GM12878 (cell line): Measurements from ENCODE around the gene ETDC. TPM values are rescaled to one million over a fixed set of nuclear protein-coding genes. Genes with fewer than 3 reads are reported as not detected.

Experiments
- ATAC-seq: fragments of 200-7000 bp; cut with Tn5 transposase; 3 replicates; pipeline ENCODE4 v1.9.1; 2020; ENCODE audit warnings: mild to moderate bottlenecking, moderate library complexity
- BruUV-seq: library from RNA; stranded (reverse); fragments of 400-500 nt; replicated peaks from 2 replicates; lab custom pipeline; 2021; lab: Mats Ljungman, UMichigan
- CTCF ChIA-PET: fragments of 300-600 bp; sonication (Branson Sonifier 250); formaldehyde crosslinking; extraction: SDS; loops from one replicate; lab custom pipeline; 2021; ENCODE audit warnings: inconsistent platforms; lab: Yijun Ruan, JAX
- POLR2A ChIA-PET: fragments of 350-600 bp; formaldehyde crosslinking; extraction: SDS; loops from one replicate; lab custom pipeline; 2021; ENCODE audit warnings: inconsistent platforms; lab: Charles Lee
- RAD21 ChIA-PET: fragments of 300-600 bp; sonication (Branson Sonifier 250); formaldehyde crosslinking; loops from one replicate; lab custom pipeline; 2023; ENCODE audit warnings: antibody characterized with exemption; ENCODE audit not compliant: unreplicated experiment; lab: Charles Lee
- SMC1A ChIA-PET: fragments of 300-600 bp; sonication (Branson Sonifier 250); formaldehyde crosslinking; loops from one replicate; lab custom pipeline; 2023; ENCODE audit not compliant: unreplicated experiment, uncharacterized antibody; lab: Charles Lee
- DNase-seq: peaks from one replicate; pipeline ENCODE4 v3.0.0-alpha.2; 2011; ENCODE audit warnings: low read depth, low spot score
- FAIRE-seq: peaks from 3 replicates; lab custom pipeline; 2011; peaks lifted over from hg19 to GRCh38; lab: Jason Lieb, UNC
- H2AFZ ChIP-seq: 2 replicates; pipeline ENCODE4 v1.6.0; 2011; ENCODE audit warnings: low read depth, low read length, control low read depth; ENCODE audit not compliant: control insufficient read depth
- H3K27ac ChIP-seq: 2 replicates; pipeline ENCODE4 v1.5.1; 2011; ENCODE audit warnings: control low read depth; ENCODE audit not compliant: control insufficient read depth, insufficient read depth
- H3K27me3 ChIP-seq, 2 experiments: replicated peaks in 1 of 2; 2 replicates each; pipeline versions ENCODE4 v1.6.0 to v1.6.1; 2011; ENCODE audit warnings: low read length in 1 of 2; ENCODE audit not compliant: control insufficient read depth in 2 of 2, insufficient read depth in 2 of 2
- H3K36me3 ChIP-seq, 2 experiments: 2 replicates each; pipeline ENCODE4 v1.5.1; 2011; ENCODE audit warnings: low read length in 1 of 2; ENCODE audit not compliant: control insufficient read depth in 2 of 2, insufficient read depth in 2 of 2
- H3K4me1 ChIP-seq: 2 replicates; pipeline ENCODE4 v1.6.1; 2011; ENCODE audit warnings: mild to moderate bottlenecking, low read length, moderate library complexity, mixed read lengths; ENCODE audit not compliant: control insufficient read depth, insufficient read depth
- H3K4me2 ChIP-seq: 2 replicates; pipeline ENCODE4 v1.6.0; 2011; ENCODE audit warnings: control low read depth; ENCODE audit not compliant: control insufficient read depth, insufficient read depth
- H3K4me3 ChIP-seq: fragments of 200-600 bp; sonication (generic); 2 replicates; pipeline ENCODE4 v1.5.1; 2016
- H3K79me2 ChIP-seq: 2 replicates; pipeline ENCODE4 v1.6.0; 2011; ENCODE audit warnings: low read length; ENCODE audit not compliant: control insufficient read depth, insufficient read depth
- H3K9ac ChIP-seq: 2 replicates; pipeline ENCODE4 v1.8.0; 2011; ENCODE audit warnings: low read length, control low read depth, mixed read lengths; ENCODE audit not compliant: control insufficient read depth, insufficient read depth
- H3K9me3 ChIP-seq: replicated peaks from 3 replicates; pipeline ENCODE4 v1.5.1; 2011; ENCODE audit warnings: mild to moderate bottlenecking, low read length; ENCODE audit not compliant: control insufficient read depth, insufficient read depth
- H4K20me1 ChIP-seq: 2 replicates; pipeline ENCODE4 v1.6.0; 2011; ENCODE audit not compliant: control insufficient read depth, insufficient read depth
- ATF7 ChIP-seq: fragments of 450-650 bp; IDR thresholded peaks from 2 replicates; pipeline ENCODE4 v1.6.1; 2016; ENCODE audit warnings: low read depth, mild to moderate bottlenecking
- BCLAF1 ChIP-seq: fragments of 450-650 bp; IDR thresholded peaks from 2 replicates; pipeline ENCODE4 v1.6.1; 2017; ENCODE audit warnings: antibody characterized with exemption, mild to moderate bottlenecking, moderate library complexity
- HSF1 ChIP-seq: fragments of 150-350 bp; IDR thresholded peaks from 2 replicates; pipeline ENCODE4 v1.6.1; 2014; ENCODE audit warnings: mild to moderate bottlenecking, low read depth, low read length
- NFIC ChIP-seq: IDR thresholded peaks from 2 replicates; pipeline ENCODE4 v1.6.1; 2012; ENCODE audit warnings: low read depth, mild to moderate bottlenecking, inconsistent platforms, low read length, moderate library complexity
- RBBP5 ChIP-seq: fragments of 200-600 bp; sonication (generic); conservative IDR thresholded peaks from 2 replicates; pipeline ENCODE4 v1.6.1; 2016
- RCOR1 ChIP-seq: conservative IDR thresholded peaks from 2 replicates; pipeline ENCODE4 v1.6.1; 2012; ENCODE audit warnings: low read depth, low read length, improper control_type of control experiment
- SMC3 ChIP-seq: IDR thresholded peaks from 2 replicates; pipeline ENCODE4 v1.6.1; 2011; ENCODE audit warnings: low read length, improper control_type of control experiment, borderline replicate concordance
- SPI1 ChIP-seq: IDR thresholded peaks from 2 replicates; pipeline ENCODE4 v1.6.1; 2011; ENCODE audit warnings: low read depth, mild to moderate bottlenecking, low read length, moderate library complexity, borderline replicate concordance; ENCODE audit not compliant: insufficient read depth
- SREBF1 ChIP-seq: IDR thresholded peaks from 2 replicates; pipeline ENCODE4 v1.6.1; 2012; ENCODE audit warnings: mild to moderate bottlenecking, low read length
- STAT1 ChIP-seq: fragments of 450-650 bp; conservative IDR thresholded peaks from 2 replicates; pipeline ENCODE4 v1.6.1; 2014; ENCODE audit warnings: antibody characterized with exemption, mild to moderate bottlenecking
- TCF3 ChIP-seq: IDR thresholded peaks from 2 replicates; pipeline ENCODE4 v1.6.1; 2012; ENCODE audit warnings: low read depth, mild to moderate bottlenecking, low read length, borderline replicate concordance; ENCODE audit not compliant: insufficient read depth
- ZNF592 ChIP-seq: fragments of 450-650 bp; IDR thresholded peaks from 2 replicates; pipeline ENCODE4 v1.6.1; 2017; ENCODE audit warnings: mild to moderate bottlenecking, moderate library complexity
- WGBS: methylation state at CpG from one replicate; pipeline ENCODE4 v1.1.6; 2016; ENCODE audit warnings: low lambda C conversion rate; ENCODE audit not compliant: insufficient replicate concordance, insufficient coverage; ENCODE audit errors: missing lambda C conversion rate; 5-methylcytosine and 5-hydroxymethylcytosine counted together
- in situ Hi-C: fragments of 300-500 bp; cut with MboI; formaldehyde crosslinking; loops from 9 replicates; pipeline ENCODE4 v1.14.3; 2018; ENCODE audit warnings: mixed read lengths
- intact Hi-C: fragments of 100-400 bp; cut with micrococcal nuclease; formaldehyde crosslinking; loops from one replicate; pipeline ENCODE4 v1.14.2; 2022; ENCODE audit not compliant: unreplicated experiment
- polyA plus RNA-seq, 11 experiments: library from polyadenylated mRNA; depleted of rRNA in 4 of 11; unstranded in 6 of 11; stranded (reverse) in 5 of 11; fragments of >200 nt; fragmentation: Nextera tagmentation in 4 of 11; fragmentation: Illumina TruSeq in 1 of 11; extraction: Ambion mirVana in 4 of 11; extraction: Trizol in 1 of 11; gene quantifications; 1 replicate in 1 of 11; 2 replicates in 10 of 11; pipeline versions ENCODE4 v1.2.1 to v1.2.3, GENCODE V29; 2011 to 2016; ENCODE audit warnings: inconsistent platforms in 2 of 11, missing spikeins in 2 of 11, low read depth in 1 of 11
- total RNA-seq, 4 experiments: library from RNA; depleted of rRNA in 3 of 4; stranded (reverse); fragments of >200 nt in 3 of 4; fragmentation: Illumina TruSeq in 1 of 4; extraction: Trizol in 1 of 4; gene quantifications; 2 replicates each; pipeline versions ENCODE4 v1.2.1 to v1.2.3, GENCODE V29; 2013 to 2021
- TF ChIP-seq, protein P1 (sequence below): fragments of 450-650 bp; IDR thresholded peaks from 2 replicates; pipeline ENCODE4 v1.6.1; 2018; ENCODE audit warnings: mild to moderate bottlenecking, low read depth, moderate library complexity; ENCODE audit not compliant: partially characterized antibody

The ETDC gene
- total and polyA plus RNA-seq, 10 of the 15 experiments (the other 5 are each of a cell fraction or from before 2014, with no cell fraction given), result not detected

- ChIA-PET CTCF (interaction anchor here (1.8 kb wide), 1 partner anchor 33 kb away, joined by 3 read pairs; no protein-coding TSS in a partner anchor), RAD21 (no interaction called here), SMC1A (no interaction called here), POLR2A (no interaction called here)
- Histone ChIP-seq H3K4me1 (no peaks in the 10 kb centered on the region), H3K4me3 (no peak overlapping the region), H3K79me2 (no peaks in the 10 kb centered on the region), H4K20me1 (no peaks in the 10 kb centered on the region), H3K9me3 (no peaks in the 10 kb centered on the region; the same call in 2 of the 3 replicates), H3K27ac (no peak overlapping the region), H3K9ac (no peak overlapping the region), H2AFZ (no peak overlapping the region), H3K36me3 (no peaks in the 10 kb centered on the region), H3K4me2 (no peak overlapping the region), H3K27me3 (no peaks in the 10 kb centered on the region)
- DNase-seq, result no peak
- intact Hi-C loops (no loop called here), in situ Hi-C loops (no loop called here)
- BruUV-seq, result no TSS peak
- FAIRE-seq, result no peak
- 42% methylated on average over 3 of the region's 3 CpGs for WGBS
- ATAC-seq, result no peak
- TF ChIP-seq NFIC (no peak), SPI1 (no peak), SMC3 (no peak), SREBF1 (no peak), HSF1 (no peak), STAT1 (no peak), RBBP5 (no peak), TCF3 (no peak), ATF7 (no peak), BCLAF1 (no peak), ZNF592 (no peak), RCOR1 (no peak)
- TF ChIP-seq, protein P1, sequence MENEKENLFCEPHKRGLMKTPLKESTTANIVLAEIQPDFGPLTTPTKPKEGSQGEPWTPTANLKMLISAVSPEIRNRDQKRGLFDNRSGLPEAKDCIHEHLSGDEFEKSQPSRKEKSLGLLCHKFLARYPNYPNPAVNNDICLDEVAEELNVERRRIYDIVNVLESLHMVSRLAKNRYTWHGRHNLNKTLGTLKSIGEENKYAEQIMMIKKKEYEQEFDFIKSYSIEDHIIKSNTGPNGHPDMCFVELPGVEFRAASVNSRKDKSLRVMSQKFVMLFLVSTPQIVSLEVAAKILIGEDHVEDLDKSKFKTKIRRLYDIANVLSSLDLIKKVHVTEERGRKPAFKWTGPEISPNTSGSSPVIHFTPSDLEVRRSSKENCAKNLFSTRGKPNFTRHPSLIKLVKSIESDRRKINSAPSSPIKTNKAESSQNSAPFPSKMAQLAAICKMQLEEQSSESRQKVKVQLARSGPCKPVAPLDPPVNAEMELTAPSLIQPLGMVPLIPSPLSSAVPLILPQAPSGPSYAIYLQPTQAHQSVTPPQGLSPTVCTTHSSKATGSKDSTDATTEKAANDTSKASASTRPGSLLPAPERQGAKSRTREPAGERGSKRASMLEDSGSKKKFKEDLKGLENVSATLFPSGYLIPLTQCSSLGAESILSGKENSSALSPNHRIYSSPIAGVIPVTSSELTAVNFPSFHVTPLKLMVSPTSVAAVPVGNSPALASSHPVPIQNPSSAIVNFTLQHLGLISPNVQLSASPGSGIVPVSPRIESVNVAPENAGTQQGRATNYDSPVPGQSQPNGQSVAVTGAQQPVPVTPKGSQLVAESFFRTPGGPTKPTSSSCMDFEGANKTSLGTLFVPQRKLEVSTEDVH, result no peak
Measured at GRCh38 chrX:135328421-135329005, 19.2 kb downstream of the ETDC start.
